Fibroblast of lung (primary cell): ENCODE measurements around the gene CACNA1A. TPM values are rescaled to one million over a fixed set of nuclear protein-coding genes. Genes with fewer than 3 reads are reported as not detected.

Experiments
- DNase-seq, 2 donors: peaks; one replicate each; pipeline versions ENCODE4 v3.0.0 to v3.0.0-alpha.2; 2010; ENCODE audit warnings: low read depth in 2 of 2
- H2AFZ ChIP-seq: 2 replicates; pipeline ENCODE4 v1.5.1; 2012; ENCODE audit warnings: low read length, control low read depth, inconsistent platforms
- H3K27ac ChIP-seq: 2 replicates; pipeline ENCODE4 v1.5.1; 2011; ENCODE audit warnings: low read length, control low read depth; ENCODE audit not compliant: insufficient read depth
- H3K27me3 ChIP-seq: 2 replicates; pipeline ENCODE4 v1.5.1; 2011; ENCODE audit warnings: mild to moderate bottlenecking, low read length; ENCODE audit not compliant: control insufficient read depth, insufficient read depth
- H3K36me3 ChIP-seq: 2 replicates; pipeline ENCODE4 v1.5.1; 2011; ENCODE audit warnings: low read length; ENCODE audit not compliant: control insufficient read depth, insufficient read depth
- H3K4me1 ChIP-seq: 2 replicates; pipeline ENCODE4 v1.5.1; 2011; ENCODE audit warnings: low read length; ENCODE audit not compliant: control insufficient read depth, insufficient read depth; ENCODE audit errors: extremely low read depth
- H3K4me2 ChIP-seq: 2 replicates; pipeline ENCODE4 v1.5.1; 2011; ENCODE audit warnings: low read length, control low read depth; ENCODE audit not compliant: insufficient read depth; ENCODE audit errors: extremely low read depth
- H3K4me3 ChIP-seq, 4 experiments: fragments of 200-600 bp in 1 of 4; sonication (generic) in 1 of 4; replicated peaks in 1 of 4; 2 replicates each; pipeline ENCODE4 v1.5.1; 2011 to 2016; ENCODE audit warnings: low read length in 4 of 4, low read depth in 3 of 4, mild to moderate bottlenecking in 3 of 4, control low read depth in 2 of 4, inconsistent platforms in 1 of 4, mixed read lengths in 1 of 4; ENCODE audit not compliant: insufficient read depth in 1 of 4; ENCODE audit errors: control extremely low read depth in 1 of 4
- H3K79me2 ChIP-seq: 2 replicates; pipeline ENCODE4 v1.5.1; 2012; ENCODE audit warnings: mild to moderate bottlenecking, low read length, inconsistent platforms; ENCODE audit not compliant: control insufficient read depth, insufficient read depth
- H3K9ac ChIP-seq: 2 replicates; pipeline ENCODE4 v1.5.1; 2011; ENCODE audit warnings: mild to moderate bottlenecking, low read length, control low read depth; ENCODE audit not compliant: insufficient read depth
- H3K9me3 ChIP-seq: 2 replicates; pipeline ENCODE4 v1.5.1; 2012; ENCODE audit warnings: low read depth, low read length; ENCODE audit not compliant: control insufficient read depth, insufficient read depth
- H4K20me1 ChIP-seq: 2 replicates; pipeline ENCODE4 v1.5.1; 2011; ENCODE audit warnings: low read length; ENCODE audit not compliant: control insufficient read depth, insufficient read depth; ENCODE audit errors: extremely low read depth
- EZH2 ChIP-seq: IDR thresholded peaks from 2 replicates; pipeline ENCODE4 v1.5.1; 2012; ENCODE audit warnings: low read length, control low read depth, mild to moderate bottlenecking; ENCODE audit errors: missing control alignments
- polyA plus RNA-seq, 2 donors: library from polyadenylated mRNA; depleted of rRNA in 1 of 2; stranded (reverse) in 1 of 2; unstranded in 1 of 2; fragments of >200 nt; gene quantifications; 2 replicates each; pipeline ENCODE4 v1.2.1, GENCODE V29; 2011 to 2012; ENCODE audit warnings: missing spikeins in 1 of 2
- total RNA-seq: library from RNA; depleted of rRNA; stranded (reverse); fragments of >200 nt; gene quantifications from 2 replicates; pipeline ENCODE4 v1.2.1, GENCODE V29; 2014
- TF ChIP-seq, protein P1 (sequence below), 2 donors: IDR thresholded peaks in 1 of 2; conservative IDR thresholded peaks in 1 of 2; 1 replicate in 1 of 2; 2 replicates in 1 of 2; pipeline ENCODE4 v1.5.1; 2011 to 2012; ENCODE audit warnings: low read length in 2 of 2, control low read depth in 1 of 2, inconsistent platforms in 1 of 2, low read depth in 1 of 2, mild to moderate bottlenecking in 1 of 2

Gene CACNA1A
- total and polyA plus RNA-seq, 2 donors (not counting 1 experiment from before 2014, with no cell fraction given): 0.96 to 9.7 TPM

DNA sequence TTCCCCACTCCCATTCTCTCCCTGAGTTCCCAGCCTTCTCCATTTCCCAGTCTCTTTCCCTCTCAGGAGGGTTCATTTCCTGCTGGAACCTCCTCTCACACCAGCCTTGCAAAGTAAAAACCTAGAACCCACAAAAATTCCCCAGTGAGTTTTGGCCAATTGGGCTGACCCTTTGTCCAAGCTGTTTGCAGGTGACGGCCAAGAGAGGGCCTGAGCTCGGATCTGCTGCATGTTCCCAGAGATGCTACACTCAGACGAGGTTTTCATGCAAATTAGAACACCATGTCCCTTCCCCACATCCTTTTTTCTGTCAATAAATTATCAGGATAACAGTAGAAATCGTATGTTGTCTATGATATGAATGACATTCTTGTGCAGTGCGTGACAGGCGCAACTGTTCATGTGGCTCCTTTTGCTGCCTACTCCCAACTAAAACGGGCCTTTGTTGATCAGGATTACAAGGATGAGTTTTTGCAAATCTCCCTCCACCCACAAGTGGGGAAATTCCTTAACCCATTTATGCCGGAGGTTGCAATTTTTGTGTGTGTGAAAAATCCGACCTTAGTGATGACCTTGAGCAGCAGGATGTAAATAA, 149.5 kb downstream of the CACNA1A start:
- no peak for DNase-seq
- no peak overlapping the region for H3K27ac ChIP-seq
- H3K9ac ChIP-seq: no peak overlapping the region
- H3K36me3 ChIP-seq: no peaks in the 10 kb centered on the region
- H3K4me2 ChIP-seq: no peak overlapping the region
- no peaks in the 10 kb centered on the region for H3K27me3 ChIP-seq
- H4K20me1 ChIP-seq: no peaks in the 10 kb centered on the region
- TF ChIP-seq EZH2: no peak
- TF ChIP-seq, protein P1, sequence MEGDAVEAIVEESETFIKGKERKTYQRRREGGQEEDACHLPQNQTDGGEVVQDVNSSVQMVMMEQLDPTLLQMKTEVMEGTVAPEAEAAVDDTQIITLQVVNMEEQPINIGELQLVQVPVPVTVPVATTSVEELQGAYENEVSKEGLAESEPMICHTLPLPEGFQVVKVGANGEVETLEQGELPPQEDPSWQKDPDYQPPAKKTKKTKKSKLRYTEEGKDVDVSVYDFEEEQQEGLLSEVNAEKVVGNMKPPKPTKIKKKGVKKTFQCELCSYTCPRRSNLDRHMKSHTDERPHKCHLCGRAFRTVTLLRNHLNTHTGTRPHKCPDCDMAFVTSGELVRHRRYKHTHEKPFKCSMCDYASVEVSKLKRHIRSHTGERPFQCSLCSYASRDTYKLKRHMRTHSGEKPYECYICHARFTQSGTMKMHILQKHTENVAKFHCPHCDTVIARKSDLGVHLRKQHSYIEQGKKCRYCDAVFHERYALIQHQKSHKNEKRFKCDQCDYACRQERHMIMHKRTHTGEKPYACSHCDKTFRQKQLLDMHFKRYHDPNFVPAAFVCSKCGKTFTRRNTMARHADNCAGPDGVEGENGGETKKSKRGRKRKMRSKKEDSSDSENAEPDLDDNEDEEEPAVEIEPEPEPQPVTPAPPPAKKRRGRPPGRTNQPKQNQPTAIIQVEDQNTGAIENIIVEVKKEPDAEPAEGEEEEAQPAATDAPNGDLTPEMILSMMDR (conservative IDR thresholded peaks at IDR 0.05 in 1 of 2, IDR thresholded peaks at IDR 0.05 in 1 of 2; ENCODE audit: low read depth in 1 of 2, low read length in 2 of 2): no peak
- H3K4me3 ChIP-seq: no peak overlapping the region
- no peaks in the 10 kb centered on the region for H3K9me3 ChIP-seq
- H3K4me1 ChIP-seq: no peaks in the 10 kb centered on the region
- H2AFZ ChIP-seq: no peak overlapping the region
- no peaks in the 10 kb centered on the region for H3K79me2 ChIP-seq

DNA sequence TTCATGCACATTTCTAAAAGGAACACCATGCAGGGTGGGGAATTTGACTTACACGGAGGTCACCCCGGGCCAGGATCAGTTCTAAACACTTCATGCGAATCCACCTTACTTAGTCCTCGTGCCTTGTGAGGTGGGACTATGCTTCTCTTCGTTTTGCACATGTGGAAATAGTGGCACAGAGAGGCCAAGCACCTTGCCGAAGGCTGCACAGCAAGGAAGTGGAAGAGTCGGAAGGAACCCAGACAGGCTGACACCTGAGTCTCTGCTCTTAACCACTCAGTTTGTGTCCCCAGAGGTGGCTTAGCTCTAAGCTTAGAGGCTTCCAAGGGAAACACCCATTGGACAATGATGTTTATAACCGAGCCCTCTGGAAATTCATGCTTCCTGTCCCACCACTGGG, 150.1 kb downstream of the CACNA1A start:
- no peak overlapping the region for H3K27ac ChIP-seq
- no peaks in the 10 kb centered on the region for H3K27me3 ChIP-seq
- no peak overlapping the region for H2AFZ ChIP-seq
- no peak for DNase-seq
- no peaks in the 10 kb centered on the region for H4K20me1 ChIP-seq
- H3K9me3 ChIP-seq: no peaks in the 10 kb centered on the region
- no peak overlapping the region for H3K4me3 ChIP-seq
- H3K36me3 ChIP-seq: no peaks in the 10 kb centered on the region
- H3K79me2 ChIP-seq: no peaks in the 10 kb centered on the region
- H3K4me1 ChIP-seq: no peaks in the 10 kb centered on the region
- no peak overlapping the region for H3K9ac ChIP-seq
- H3K4me2 ChIP-seq: no peak overlapping the region
- TF ChIP-seq, protein P1 (conservative IDR thresholded peaks at IDR 0.05 in 1 of 2, IDR thresholded peaks at IDR 0.05 in 1 of 2; ENCODE audit: low read depth in 1 of 2, low read length in 2 of 2): no peak
- TF ChIP-seq EZH2: no peak

DNA sequence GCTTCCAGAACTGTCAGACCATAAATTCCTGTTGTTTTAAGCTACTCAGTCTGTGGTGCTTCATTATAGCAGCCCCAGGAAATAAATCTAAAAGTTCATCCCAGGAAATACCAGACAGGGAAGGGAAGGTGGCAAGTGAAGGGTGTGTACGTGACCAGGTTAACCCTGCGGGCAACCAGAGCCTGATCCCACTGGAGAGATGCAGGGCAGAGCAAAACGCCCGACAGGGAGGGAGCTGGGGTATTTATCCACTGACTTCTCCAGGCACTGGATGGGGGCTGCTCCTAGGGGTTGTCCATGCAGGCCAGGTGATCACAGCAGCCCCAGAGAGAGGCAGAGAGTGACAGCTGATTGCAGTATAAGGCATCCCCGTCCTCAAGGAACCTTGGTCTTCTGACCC, 150.9 kb downstream of the CACNA1A start:
- Histone ChIP-seq H4K20me1 (no peaks in the 10 kb centered on the region), H3K4me1 (no peaks in the 10 kb centered on the region), H3K4me3 (no peak overlapping the region), H3K79me2 (no peaks in the 10 kb centered on the region), H3K27me3 (no peaks in the 10 kb centered on the region), H3K9ac (no peak overlapping the region), H3K36me3 (no peaks in the 10 kb centered on the region), H3K27ac (no peak overlapping the region), H3K4me2 (no peak overlapping the region), H2AFZ (no peak overlapping the region), H3K9me3 (no peaks in the 10 kb centered on the region)
- DNase-seq: no peak
- no peak for TF ChIP-seq EZH2
- TF ChIP-seq, protein P1 (conservative IDR thresholded peaks at IDR 0.05 in 1 of 2, IDR thresholded peaks at IDR 0.05 in 1 of 2; ENCODE audit: low read depth in 1 of 2, low read length in 2 of 2): no peak
